ENCODE measurements around the gene NSL1.
"Not testable (repeated sequence)": the region's sequence is repeated elsewhere in the genome, so short reads cannot be mapped to it uniquely, and the experiment has no call there.

NSL1 gene

GRCh38 chr1:212783976-212784375, 7.6 kb downstream of the NSL1 start:
- DNase-seq (ENCODE audit: low read depth in 1 of 2, low spot score in 1 of 2) = no peak

- no peak for DNase-seq (ENCODE audit: low read depth in 1 of 2, low spot score in 1 of 2)
Measured at GRCh38 chr1:212782422-212783154, 9.0 kb downstream of the NSL1 start.

GRCh38 chr1:212781225-212781624, 10.4 kb downstream of the NSL1 start:
- no peak for DNase-seq (ENCODE audit: low read depth in 1 of 2, low spot score in 1 of 2)

- DNase-seq (ENCODE audit: low read depth in 1 of 2, low spot score in 1 of 2) = no peak
Measured at GRCh38 chr1:212780759-212781158, 10.8 kb downstream of the NSL1 start.

GRCh38 chr1:212779086-212779485, 12.5 kb downstream of the NSL1 start:
- DNase-seq (ENCODE audit: low read depth in 1 of 2, low spot score in 1 of 2) = not testable (repeated sequence)

GRCh38 chr1:212777151-212777550, 14.4 kb downstream of the NSL1 start:
- no peak for DNase-seq (ENCODE audit: low read depth in 1 of 2, low spot score in 1 of 2)

GRCh38 chr1:212775241-212775640, 16.3 kb downstream of the NSL1 start:
- DNase-seq (ENCODE audit: low read depth in 1 of 2, low spot score in 1 of 2) = no peak

GRCh38 chr1:212774584-212774983, 17.0 kb downstream of the NSL1 start:
- DNase-seq (ENCODE audit: low read depth in 1 of 2, low spot score in 1 of 2) = no peak

GRCh38 chr1:212773011-212773410, 18.6 kb downstream of the NSL1 start:
- DNase-seq (ENCODE audit: low read depth in 1 of 2, low spot score in 1 of 2) = no peak

- DNase-seq (ENCODE audit: low read depth in 1 of 2, low spot score in 1 of 2) = no peak
Measured at GRCh38 chr1:212771341-212771740, 20.2 kb downstream of the NSL1 start.

- DNase-seq (ENCODE audit: low read depth in 1 of 2, low spot score in 1 of 2) = no peak
Measured at GRCh38 chr1:212769459-212770167, 22.0 kb downstream of the NSL1 start.

- DNase-seq (ENCODE audit: low read depth in 1 of 2, low spot score in 1 of 2) = not testable (repeated sequence)
Measured at GRCh38 chr1:212766825-212767224, 24.8 kb downstream of the NSL1 start.

GRCh38 chr1:212764718-212765281, 26.8 kb downstream of the NSL1 start:
- DNase-seq (ENCODE audit: low read depth in 1 of 2, low spot score in 1 of 2) = not testable (repeated sequence)

- DNase-seq (ENCODE audit: low read depth in 1 of 2, low spot score in 1 of 2) = no peak
Measured at GRCh38 chr1:212762839-212763238, 28.7 kb downstream of the NSL1 start.

- DNase-seq (ENCODE audit: low read depth in 1 of 2, low spot score in 1 of 2) = no peak
Measured at GRCh38 chr1:212762234-212762633, 29.3 kb downstream of the NSL1 start.

GRCh38 chr1:212760126-212760823, 31.3 kb downstream of the NSL1 start:
- DNase-seq (ENCODE audit: low read depth in 1 of 2, low spot score in 1 of 2) = peak in 1 of 2 donors; percentile 11

GRCh38 chr1:212759683-212760082, 31.9 kb downstream of the NSL1 start:
- no peak for DNase-seq (ENCODE audit: low read depth in 1 of 2, low spot score in 1 of 2)

- no peak for DNase-seq (ENCODE audit: low read depth in 1 of 2, low spot score in 1 of 2)
Measured at GRCh38 chr1:212754680-212755079, 36.9 kb downstream of the NSL1 start.

- no peak for DNase-seq (ENCODE audit: low read depth in 1 of 2, low spot score in 1 of 2)
Measured at GRCh38 chr1:212754193-212754592, 37.4 kb downstream of the NSL1 start.

GRCh38 chr1:212753749-212754148, 37.8 kb downstream of the NSL1 start:
- DNase-seq (ENCODE audit: low read depth in 1 of 2, low spot score in 1 of 2) = no peak

GRCh38 chr1:212752934-212753497, 38.6 kb downstream of the NSL1 start:
- DNase-seq (ENCODE audit: low read depth in 1 of 2, low spot score in 1 of 2) = no peak
